RPMI7951 (cell line): ENCODE measurements around the gene BMS1. TPM values are rescaled to one million over a fixed set of nuclear protein-coding genes. Genes with fewer than 3 reads are reported as not detected.
"Not testable (repeated sequence)": the region's sequence is repeated elsewhere in the genome, so short reads cannot be mapped to it uniquely, and the experiment has no call there.

ENCODE experiments used
- DNase-seq: peaks from one replicate; pipeline ENCODE4 v3.0.0-alpha.2; 2012; ENCODE audit warnings: low read depth
- total RNA-seq: library from RNA; depleted of rRNA; stranded (reverse); fragments of >200 nt; shearing (Covaris generic); gene quantifications from 2 replicates; pipeline ENCODE4 v1.2.3, GENCODE V29; 2014

Gene BMS1
- total RNA-seq, 1 experiment from 2014 or later = 10.3 TPM

- DNase-seq = peak; percentile 52
These were observed 83.8 kb downstream of the BMS1 start for GRCh38 chr10:42866115-42866995.

- DNase-seq = no peak
These were observed 85.0 kb downstream of the BMS1 start for GRCh38 chr10:42867571-42867970.

- DNase-seq = no peak
These were observed 85.9 kb downstream of the BMS1 start for GRCh38 chr10:42868530-42868929.

- DNase-seq = no peak
These were observed 87.4 kb downstream of the BMS1 start for GRCh38 chr10:42869977-42870350.

DNA sequence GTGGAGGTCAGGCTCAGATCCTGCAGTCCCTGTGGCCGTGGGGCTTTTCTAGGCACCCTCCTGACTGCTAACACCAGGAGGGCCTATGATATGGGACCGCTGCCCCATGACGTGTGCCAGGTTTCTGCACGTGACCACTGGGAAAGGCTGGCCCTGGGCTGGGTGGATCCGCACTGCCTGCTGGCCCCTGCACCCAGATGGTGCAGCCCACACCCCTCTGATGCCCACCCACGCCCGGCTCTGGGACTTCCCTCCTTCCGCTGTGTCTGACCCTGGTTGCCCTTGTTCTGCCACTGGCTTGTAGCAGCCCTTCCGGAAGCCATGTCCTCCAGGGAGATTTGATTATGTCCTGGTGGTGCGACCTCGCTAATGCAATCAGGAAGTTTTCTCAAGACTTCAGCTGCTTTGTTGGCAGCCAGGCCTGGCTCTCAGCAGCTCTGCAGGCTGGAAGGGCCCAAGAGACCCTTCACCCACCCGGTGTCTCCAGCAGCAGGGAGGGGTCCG lies 88.6 kb downstream of the BMS1 start:
- DNase-seq = not testable (repeated sequence)

GRCh38 chr10:42871823-42872222 lies 89.2 kb downstream of the BMS1 start:
- no peak for DNase-seq

DNA sequence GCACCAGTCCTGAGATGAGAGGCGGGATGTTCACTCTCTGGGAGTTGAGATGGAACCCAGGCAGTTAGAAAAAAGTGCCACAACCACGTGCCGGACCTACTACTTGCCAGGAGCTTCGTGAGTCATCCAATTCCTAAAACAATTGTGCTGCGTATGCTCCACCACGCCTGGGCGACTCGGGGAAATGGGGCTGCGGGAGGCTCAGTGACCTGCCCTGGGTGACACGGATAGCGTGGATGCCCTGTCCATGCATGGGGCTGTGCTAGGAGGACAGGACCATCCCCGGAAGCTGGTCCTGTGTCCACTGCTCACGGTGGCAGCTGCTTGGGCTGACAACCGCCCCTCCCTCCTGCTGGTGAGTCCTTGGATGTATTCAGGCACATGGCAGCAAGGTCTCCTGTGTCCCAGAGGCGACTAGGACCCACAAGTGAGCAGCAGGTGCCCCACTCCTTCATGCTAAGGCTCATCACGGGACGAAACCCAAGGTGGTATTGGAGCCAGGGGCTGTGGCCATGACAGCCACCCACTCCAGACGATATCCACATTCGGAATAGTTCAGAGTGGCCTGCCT lies 90.4 kb downstream of the BMS1 start:
- DNase-seq = no peak

- DNase-seq = no peak
These were observed 92.3 kb downstream of the BMS1 start for GRCh38 chr10:42874713-42875387.

- DNase-seq = no peak
These were observed 92.8 kb downstream of the BMS1 start for GRCh38 chr10:42875388-42875755.

DNA sequence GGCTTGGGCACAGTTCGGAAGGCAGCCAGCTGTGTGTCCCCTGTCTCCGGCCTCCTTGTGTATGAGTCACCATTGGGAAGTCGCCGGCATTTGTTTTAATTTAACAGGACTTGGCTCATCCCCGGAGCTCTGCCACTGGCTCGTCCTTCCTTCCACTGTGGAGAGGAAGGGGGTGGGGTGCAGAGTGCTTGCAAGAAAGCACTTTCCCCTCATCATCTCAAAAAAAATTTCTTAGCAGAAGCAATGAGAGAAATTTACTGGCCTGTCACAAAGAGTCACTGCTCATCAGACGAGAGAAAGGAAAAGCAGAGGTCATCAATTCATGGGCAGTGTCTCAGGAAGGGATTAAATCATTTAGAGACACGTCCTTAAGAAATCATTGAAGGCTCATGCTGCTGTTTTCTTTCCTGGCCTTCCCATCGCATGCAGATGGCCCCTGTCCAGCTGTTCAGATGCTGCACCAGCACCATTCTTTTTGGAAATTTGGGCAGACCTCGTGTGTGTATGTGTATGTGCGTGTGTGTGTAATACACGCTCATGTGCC lies 93.3 kb downstream of the BMS1 start:
- DNase-seq = peak; percentile 59

DNA sequence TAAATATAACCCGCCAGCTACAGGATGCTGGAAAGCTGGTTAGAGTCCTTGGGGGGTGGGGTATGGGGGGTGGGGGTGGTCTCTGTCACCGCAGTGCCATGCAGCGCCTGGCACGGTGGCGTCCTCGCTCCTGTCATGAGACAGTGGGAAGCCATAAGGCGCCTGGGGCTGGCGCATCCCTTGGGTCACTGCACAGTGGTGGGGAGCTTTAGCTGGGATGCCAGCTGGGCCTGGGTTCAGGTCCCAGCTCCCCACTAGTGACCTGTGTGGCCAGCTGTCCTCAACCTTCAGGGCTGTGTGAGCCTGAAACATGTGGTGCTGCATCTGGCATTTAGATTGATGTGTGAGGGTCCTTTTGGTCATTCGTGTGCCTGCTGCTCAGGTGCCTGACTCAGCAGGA lies 93.9 kb downstream of the BMS1 start:
- no peak for DNase-seq

DNA sequence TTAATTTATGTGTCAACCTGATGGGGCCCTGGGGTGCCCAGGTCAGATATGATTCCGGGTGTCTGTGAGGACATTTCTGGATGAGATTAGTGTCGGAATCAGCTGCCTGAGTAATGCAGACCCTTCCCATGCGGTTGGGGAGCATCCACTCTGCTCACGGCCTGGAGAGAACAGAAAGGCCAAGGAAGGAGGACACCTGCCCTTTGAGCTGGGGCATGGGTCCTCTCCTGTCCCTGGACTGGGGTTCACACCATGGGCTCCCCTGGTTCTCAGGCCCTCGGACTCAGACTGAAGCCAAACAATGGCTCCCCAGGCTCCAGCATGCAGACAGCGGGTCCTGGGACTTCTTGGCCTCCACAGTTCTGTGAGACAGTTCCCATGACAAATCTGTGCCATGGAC lies 94.3 kb downstream of the BMS1 start:
- no peak for DNase-seq

DNA sequence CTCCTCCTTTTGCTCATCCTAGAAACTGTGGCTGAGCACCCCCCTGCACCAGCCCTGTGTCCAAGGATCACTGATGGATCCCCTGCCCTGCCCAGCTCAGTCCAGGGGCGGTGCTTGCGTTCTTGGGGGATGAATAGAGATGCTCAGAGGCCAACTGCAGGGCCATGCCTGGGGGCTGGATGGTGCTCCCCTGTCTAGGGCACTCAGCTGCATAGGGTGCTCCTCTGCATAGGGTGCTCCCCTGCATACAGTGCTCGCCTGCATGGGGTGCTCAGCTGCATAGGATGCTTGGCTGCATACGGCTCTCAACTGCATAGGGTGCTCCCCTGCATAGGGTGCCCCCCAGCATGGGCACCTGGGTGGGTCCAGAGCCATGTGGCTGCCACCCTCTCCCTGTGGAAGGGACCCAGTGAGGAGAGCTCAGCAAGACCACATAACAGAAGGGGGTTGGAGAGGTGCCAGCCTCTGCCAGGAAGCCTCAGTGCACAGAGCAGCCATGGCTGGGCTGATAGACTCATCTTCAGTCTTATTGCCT lies 95.0 kb downstream of the BMS1 start:
- DNase-seq = no peak

DNA sequence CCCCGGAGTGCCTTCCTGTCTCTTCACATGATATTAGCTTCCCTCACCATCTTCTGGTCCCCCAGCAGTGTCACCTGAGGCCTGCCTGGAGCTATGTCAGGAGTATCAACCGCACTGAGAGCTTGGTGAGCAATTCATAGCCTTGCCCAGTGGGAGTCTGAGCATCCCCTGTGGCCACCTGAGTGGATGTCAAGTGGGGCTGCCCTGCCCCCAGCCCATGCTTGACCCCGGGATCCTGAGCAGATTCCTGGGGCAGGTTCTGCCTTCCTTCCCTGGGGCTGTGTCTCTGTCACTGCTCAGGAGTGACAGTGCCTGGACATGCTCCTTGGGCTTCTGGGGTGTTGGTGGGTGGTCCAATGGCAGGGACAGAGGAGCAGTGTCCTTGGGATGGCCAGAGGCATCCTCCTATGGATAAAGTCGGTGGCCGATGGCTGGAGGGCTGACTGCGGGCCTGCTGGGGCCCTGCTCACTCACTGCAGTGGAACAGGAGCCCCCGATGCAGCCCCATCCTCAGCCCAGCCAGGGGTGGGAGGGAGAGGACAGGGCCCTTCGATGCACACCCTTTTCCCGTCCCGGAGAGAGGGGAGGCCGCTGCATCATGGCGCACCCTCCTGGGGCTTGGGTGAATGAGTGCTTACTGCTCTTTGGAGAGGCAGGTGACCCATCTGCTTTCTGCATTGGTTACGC lies 95.7 kb downstream of the BMS1 start:
- no peak for DNase-seq

- DNase-seq = no peak
These were observed 96.2 kb downstream of the BMS1 start for GRCh38 chr10:42878821-42879195.

- DNase-seq = no peak
These were observed 97.0 kb downstream of the BMS1 start for GRCh38 chr10:42879380-42880254.

DNA sequence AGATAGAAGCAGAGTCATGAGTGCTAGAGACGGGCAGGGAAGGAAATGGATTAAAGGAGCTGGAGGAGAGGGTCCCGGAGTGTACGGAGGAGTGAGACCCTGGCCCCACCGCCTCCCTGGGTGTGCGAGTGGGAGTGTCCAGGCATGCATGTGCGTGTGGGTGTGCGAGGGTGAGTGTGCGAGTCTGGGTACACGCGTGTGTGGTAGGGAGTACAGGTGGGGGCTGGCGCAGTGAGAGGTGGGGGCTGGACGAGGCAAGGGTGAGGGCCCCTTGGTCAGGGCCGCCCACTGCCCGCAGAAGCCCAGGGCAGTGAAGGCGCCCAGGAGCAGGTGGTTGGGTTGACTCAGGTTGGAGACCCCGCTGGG lies 97.6 kb downstream of the BMS1 start:
- no peak for DNase-seq

- no peak for DNase-seq
These were observed 100.0 kb downstream of the BMS1 start for GRCh38 chr10:42882597-42882996.
